Mesendoderm (in vitro differentiated cells): ENCODE measurements around the gene SPPL2A. TPM values are rescaled to one million over a fixed set of nuclear protein-coding genes. Genes with fewer than 3 reads are reported as not detected.

ENCODE experiments used
- small RNA-seq: library from polyadenylated mRNA; stranded (forward); fragments of <200 nt; extraction: miRNeasy Mini kit (QIAGEN cat#:217004); gene quantifications from one replicate; pipeline ENCODE3, GENCODE V24; 2013; ENCODE audit not compliant: insufficient read depth

SPPL2A gene

Small RNA genes lying within 50 kb of the gene (small RNA-seq; reads per million reads assigned to genes)
- gene AC012100.1 (not detected), gene RN7SL354P (not detected)
